Measurements from ENCODE around the gene RIMS1. TPM values are rescaled to one million over a fixed set of nuclear protein-coding genes. Genes with fewer than 3 reads are reported as not detected.

Gene RIMS1
- total and polyA plus RNA-seq, 12 donors: 0.06 to 9.2 (median 1.5) TPM; not detected in 2

DNA sequence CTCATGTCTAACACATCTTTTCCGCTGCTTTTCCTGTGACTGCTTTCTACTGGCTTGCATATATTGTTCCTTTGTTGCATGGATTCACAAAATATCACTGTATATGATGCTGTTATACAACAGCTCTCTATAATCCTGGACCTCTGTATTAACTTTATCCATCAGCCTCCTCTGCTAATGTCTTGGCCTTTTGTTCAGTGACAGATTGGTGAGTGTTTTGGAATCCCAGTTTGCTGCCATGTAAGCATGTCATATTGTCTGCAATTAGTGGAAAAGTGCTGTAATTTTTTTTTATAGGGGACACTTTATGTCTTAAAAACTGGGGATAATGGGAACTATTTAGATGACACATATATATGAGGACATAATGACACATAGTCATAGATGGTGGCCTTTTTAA lies 3.0 kb downstream of the RIMS1 start:
- TF ChIP-seq CTCF (IDR thresholded peaks at IDR 0.05): no peak
- TF ChIP-seq POLR2A (IDR thresholded peaks at IDR 0.05): no peak
- no peak for DNase-seq
- 68 to 95% (median 79%) methylated on average over 1 of the region's 1 CpG for WGBS, 4 donors
- Histone ChIP-seq H3K27ac (no peak overlapping the region), H3K9me3 (replicated peaks in 1 of 3) (no peaks in the 10 kb centered on the region), H3K4me1 (replicated peaks in 1 of 2) (no peaks in the 10 kb centered on the region), H3K27me3 (peaks cover 2% of the 10 kb centered on the region), H3K4me3 (no peak overlapping the region), H3K36me3 (replicated peaks in 1 of 2) (no peaks in the 10 kb centered on the region)
- intact Hi-C loops (cut with DNase I): no loop called here

GRCh38 chr6:71892641-71893040 lies 6.3 kb downstream of the RIMS1 start:
- 77 to 86% (median 78%) methylated on average over 2 of the region's 2 CpGs for WGBS, 4 donors
- Histone ChIP-seq H3K27me3 (no peaks in the 10 kb centered on the region), H3K4me3 (no peak overlapping the region), H3K36me3 (replicated peaks in 1 of 2) (no peaks in the 10 kb centered on the region), H3K27ac (no peak overlapping the region), H3K9me3 (replicated peaks in 1 of 3) (no peaks in the 10 kb centered on the region), H3K4me1 (replicated peaks in 1 of 2) (no peaks in the 10 kb centered on the region)
- no peak for TF ChIP-seq CTCF (IDR thresholded peaks at IDR 0.05)
- intact Hi-C loops (cut with DNase I): no loop called here
- DNase-seq: no peak

- Histone ChIP-seq H3K4me3 (no peak overlapping the region), H3K4me1 (replicated peaks in 1 of 2) (no peaks in the 10 kb centered on the region), H3K27ac (no peak overlapping the region), H3K9me3 (replicated peaks in 1 of 3) (no peaks in the 10 kb centered on the region), H3K27me3 (no peaks in the 10 kb centered on the region), H3K36me3 (replicated peaks in 1 of 2) (no peaks in the 10 kb centered on the region)
- intact Hi-C loops (cut with DNase I): no loop called here
- TF ChIP-seq POLR2A (IDR thresholded peaks at IDR 0.05) (no peak), CTCF (IDR thresholded peaks at IDR 0.05) (no peak)
- no peak for DNase-seq
- 23 to 42% (median 33%) methylated on average over 1 of the region's 1 CpG for WGBS, 4 donors
These were observed 14.3 kb downstream of the RIMS1 start for GRCh38 chr6:71900642-71901041.

DNA sequence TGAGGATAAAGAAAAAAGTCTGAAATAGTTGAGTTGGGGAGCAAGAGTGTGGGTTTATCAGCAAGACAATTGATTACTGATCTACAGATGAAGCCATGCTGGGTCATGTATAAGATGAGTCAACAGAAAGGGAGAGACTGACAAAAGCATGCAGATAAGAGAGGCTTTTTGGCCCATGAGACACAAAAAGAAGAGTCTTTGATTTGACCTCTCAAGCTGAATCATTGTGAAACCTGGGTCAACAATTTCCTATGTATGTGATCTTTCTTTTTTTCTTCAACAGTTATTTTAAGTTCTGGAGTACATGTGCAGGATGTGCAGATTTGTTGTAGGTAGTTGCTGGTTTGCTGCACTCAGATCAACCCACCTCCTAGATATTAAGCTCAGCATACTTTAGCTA lies 15.9 kb downstream of the RIMS1 start:
- no peak for DNase-seq

More for the DNA sequence above, 15.9 kb downstream of the RIMS1 start:
- Histone ChIP-seq H3K36me3 (replicated peaks in 1 of 2) (no peaks in the 10 kb centered on the region), H3K4me3 (no peak overlapping the region), H3K27me3 (no peaks in the 10 kb centered on the region), H3K4me1 (replicated peaks in 1 of 2) (no peaks in the 10 kb centered on the region), H3K27ac (no peak overlapping the region), H3K9me3 (replicated peaks in 1 of 3) (no peaks in the 10 kb centered on the region)
- intact Hi-C loops (cut with DNase I): no loop called here
- TF ChIP-seq CTCF (IDR thresholded peaks at IDR 0.05) (no peak), POLR2A (IDR thresholded peaks at IDR 0.05) (no peak)

Measured in adrenal gland (tissue), 12 donors.